K562 (cell line): ENCODE results near the gene FAAP100.

Experiments used
- ARNT ChIP-seq, 2 experiments: fragments of 450-650 bp; IDR thresholded peaks; 2 replicates each; pipeline ENCODE4 v1.6.1; 2016; ENCODE audit warnings: mild to moderate bottlenecking in 1 of 2
- E2F6 ChIP-seq, 2 experiments: IDR thresholded peaks; 2 replicates each; pipeline ENCODE4 v1.6.1; 2011; ENCODE audit warnings: borderline replicate concordance in 1 of 2, control low read depth in 1 of 2, low read depth in 1 of 2, low read length in 1 of 2, mild to moderate bottlenecking in 1 of 2, mixed read lengths in 1 of 2, moderate library complexity in 1 of 2; ENCODE audit not compliant: insufficient read depth in 1 of 2, insufficient read length in 1 of 2, poor library complexity in 1 of 2, severe bottlenecking in 1 of 2; ENCODE audit errors: extremely low read depth in 1 of 2
- ELF4 ChIP-seq: fragments of 450-650 bp; formaldehyde crosslinking; IDR thresholded peaks from 2 replicates; pipeline ENCODE4 v1.4.0; 2022; ENCODE audit warnings: missing genetic modification characterization
- EZH2 ChIP-seq: IDR thresholded peaks from 2 replicates; pipeline ENCODE4 v1.6.1; 2012; ENCODE audit warnings: low read depth, mild to moderate bottlenecking, inconsistent platforms, low read length, borderline replicate concordance
- HDAC2 ChIP-seq: fragments of 450-650 bp; IDR thresholded peaks from 2 replicates; pipeline ENCODE4 v1.6.1; 2016; ENCODE audit warnings: mild to moderate bottlenecking
- HMGXB4 ChIP-seq: sonication (generic); formaldehyde crosslinking; IDR thresholded peaks from 2 replicates; pipeline ENCODE4 v1.8.1; 2023; ENCODE audit warnings: mild to moderate bottlenecking, missing genetic modification reagents
- KLF6 ChIP-seq: fragments of 250-450 bp; sonication (Bioruptor Pico); IDR thresholded peaks from 2 replicates; pipeline ENCODE4 v1.4.0; 2020; ENCODE audit warnings: mild to moderate bottlenecking, moderate library complexity, borderline replicate concordance
- MAX ChIP-seq: sonication (generic); formaldehyde crosslinking; IDR thresholded peaks from 2 replicates; pipeline ENCODE4 v1.9.0; 2022; ENCODE audit warnings: mild to moderate bottlenecking, missing genetic modification reagents
- NBN ChIP-seq: fragments of 450-650 bp; IDR thresholded peaks from 2 replicates; pipeline ENCODE4 v1.6.1; 2016; ENCODE audit warnings: low read depth, mild to moderate bottlenecking
- PHF8 ChIP-seq: fragments of 200-600 bp; sonication (generic); IDR thresholded peaks from 2 replicates; pipeline ENCODE4 v1.6.1; 2012; ENCODE audit warnings: mixed run types, mild to moderate bottlenecking, inconsistent platforms, low read length, moderate library complexity, borderline replicate concordance
- RBM39 ChIP-seq: fragments of 200-400 bp; formaldehyde crosslinking; optimal IDR thresholded peaks from 2 replicates; pipeline ENCODE3; 2018; ENCODE audit warnings: low read depth, low read length
- UBTF ChIP-seq, 2 experiments: IDR thresholded peaks; 2 replicates each; pipeline ENCODE4 v1.6.1; 2012; ENCODE audit warnings: improper control_type of control experiment in 2 of 2, low read depth in 2 of 2, low read length in 2 of 2, borderline replicate concordance in 1 of 2
- YY1 ChIP-seq, 3 experiments: IDR thresholded peaks; 2 replicates each; pipeline ENCODE4 v1.6.1; 2011; ENCODE audit warnings: low read length in 2 of 3, mild to moderate bottlenecking in 2 of 3, moderate library complexity in 2 of 3, borderline replicate concordance in 1 of 3, control low read depth in 1 of 3, low read depth in 1 of 3; ENCODE audit not compliant: insufficient read depth in 3 of 3, insufficient replicate concordance in 2 of 3, control insufficient read depth in 1 of 3, insufficient read length in 1 of 3; ENCODE audit errors: extremely low read depth in 1 of 3

GRCh38 chr17:81550285-81550684 is 1.9 kb downstream of the FAAP100 start:
- TF ChIP-seq HDAC2: no peak
- TF ChIP-seq ELF4 (CRISPR knock-in tag): no peak
- no peak for TF ChIP-seq EZH2
- no peak for TF ChIP-seq MAX
- no peak for TF ChIP-seq PHF8
- TF ChIP-seq HMGXB4 (CRISPR knock-in tag): no peak
- TF ChIP-seq RBM39: no peak
- TF ChIP-seq ARNT (IDR thresholded peaks at IDR 0.05): no peak
- no peak for TF ChIP-seq UBTF (IDR thresholded peaks at IDR 0.05; ENCODE audit: borderline replicate concordance in 1 of 2, low read depth in 2 of 2, low read length in 2 of 2)
- no peak for TF ChIP-seq E2F6 (IDR thresholded peaks at IDR 0.05; ENCODE audit: borderline replicate concordance in 1 of 2, extremely low read depth in 1 of 2, insufficient read depth in 1 of 2, insufficient read length in 1 of 2, low read depth in 1 of 2, low read length in 1 of 2, poor library complexity in 1 of 2, severe bottlenecking in 1 of 2)
- TF ChIP-seq KLF6 (CRISPR knock-in tag): no peak
- no peak for TF ChIP-seq NBN
- TF ChIP-seq YY1 (IDR thresholded peaks at IDR 0.05; ENCODE audit: borderline replicate concordance in 1 of 3, control insufficient read depth in 1 of 3, extremely low read depth in 1 of 3, insufficient read depth in 3 of 3, insufficient read length in 1 of 3, insufficient replicate concordance in 2 of 3, low read depth in 1 of 3, low read length in 2 of 3): no peak
